CD4-positive, alpha-beta T cell treated with Interferon alpha-2 for 1 hour (primary cell): ENCODE results near the gene RAD51.
A peak's percentile ranks its signal among the peaks of the same experiment; 100 is the strongest.
"Not testable (repeated sequence)": the region's sequence is repeated elsewhere in the genome, so short reads cannot be mapped to it uniquely, and the experiment has no call there.

Experiments
- DNase-seq, 2 donors: peaks; one replicate each; pipeline ENCODE4 v3.0.0-alpha.2; 2020 to 2022

RAD51 gene

DNA sequence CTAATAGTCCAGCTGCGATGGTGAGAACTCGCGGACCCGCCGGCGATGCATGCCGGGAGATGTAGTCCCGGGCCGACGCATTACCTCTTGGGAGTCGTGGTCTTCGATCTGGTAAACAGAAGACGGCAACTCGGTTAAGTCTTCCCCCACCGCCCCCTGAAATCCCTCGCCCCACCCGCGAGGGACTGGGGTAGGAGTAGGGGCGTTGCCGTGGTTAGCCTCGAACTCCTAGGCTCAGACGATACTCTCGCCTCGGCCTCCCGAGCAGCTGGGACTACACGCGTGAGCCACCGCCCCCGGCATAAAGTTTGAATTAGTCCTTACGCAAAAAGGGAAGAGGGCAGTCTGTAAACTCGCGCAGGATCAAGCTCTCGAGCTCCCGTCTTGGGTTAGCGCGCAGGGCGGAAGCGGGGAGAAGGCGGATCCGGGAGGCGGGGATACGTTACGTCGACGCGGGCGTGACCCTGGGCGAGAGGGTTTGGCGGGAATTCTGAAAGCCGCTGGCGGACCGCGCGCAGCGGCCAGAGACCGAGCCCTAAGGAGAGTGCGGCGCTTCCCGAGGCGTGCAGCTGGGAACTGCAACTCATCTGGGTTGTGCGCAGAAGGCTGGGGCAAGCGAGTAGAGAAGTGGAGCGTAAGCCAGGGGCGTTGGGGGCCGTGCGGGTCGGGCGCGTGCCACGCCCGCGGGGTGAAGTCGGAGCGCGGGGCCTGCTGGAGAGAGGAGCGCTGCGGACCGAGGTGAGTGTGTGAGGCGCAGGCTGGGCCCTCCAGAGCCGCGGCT, at the start of gene RAD51:
RAD51 (plus strand) TSS at position 487 of the 781 bp plus-strand sequence. CDS start 3,585 bp downstream, outside the sequence.
- peak; percentile 93 for DNase-seq

- no peak for DNase-seq
Observed at GRCh38 chr15:40647523-40647922, 47.5 kb upstream of the RAD51 start.

DNA sequence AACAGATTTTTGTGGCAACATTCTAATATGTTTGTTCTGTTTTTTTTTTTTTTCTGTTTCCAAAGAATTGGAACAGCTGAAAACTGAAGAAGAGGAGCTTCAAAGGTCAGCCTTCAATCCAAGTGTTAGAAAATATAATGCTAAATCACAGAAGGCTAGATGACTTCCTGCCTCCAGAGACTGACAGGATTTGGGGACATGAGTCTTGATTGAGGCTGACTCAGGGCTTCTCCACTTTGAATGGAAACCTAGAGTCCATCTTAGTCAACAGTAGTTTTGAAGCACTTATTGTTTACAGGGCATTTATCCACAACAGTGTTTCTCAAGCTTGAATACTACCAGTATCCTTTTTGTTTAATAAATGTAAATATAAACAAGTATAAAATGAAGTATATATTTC, 44.5 kb upstream of the RAD51 start:
- no peak for DNase-seq

DNA sequence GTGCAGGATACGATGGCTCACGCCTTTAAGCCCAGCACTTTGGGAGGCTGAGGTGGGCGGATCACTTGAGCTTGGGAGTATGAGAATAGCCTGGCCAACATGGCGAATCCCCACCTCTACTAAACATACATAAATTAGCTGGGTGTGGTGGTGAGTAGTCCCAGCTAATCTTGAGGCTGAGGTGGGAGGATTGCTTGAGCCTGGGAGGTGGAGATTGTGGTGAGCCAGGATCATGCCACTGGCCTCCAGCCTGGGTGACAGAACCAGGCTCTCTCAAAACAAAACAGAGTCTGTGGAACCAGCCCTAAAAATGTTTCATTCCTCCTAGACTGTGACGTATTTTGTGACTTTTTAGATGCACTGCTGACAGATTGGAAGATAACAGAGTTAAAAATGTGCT, 34.3 kb upstream of the RAD51 start:
- no peak for DNase-seq

- no peak for DNase-seq
Observed at GRCh38 chr15:40664909-40665308, 30.1 kb upstream of the RAD51 start.

DNA sequence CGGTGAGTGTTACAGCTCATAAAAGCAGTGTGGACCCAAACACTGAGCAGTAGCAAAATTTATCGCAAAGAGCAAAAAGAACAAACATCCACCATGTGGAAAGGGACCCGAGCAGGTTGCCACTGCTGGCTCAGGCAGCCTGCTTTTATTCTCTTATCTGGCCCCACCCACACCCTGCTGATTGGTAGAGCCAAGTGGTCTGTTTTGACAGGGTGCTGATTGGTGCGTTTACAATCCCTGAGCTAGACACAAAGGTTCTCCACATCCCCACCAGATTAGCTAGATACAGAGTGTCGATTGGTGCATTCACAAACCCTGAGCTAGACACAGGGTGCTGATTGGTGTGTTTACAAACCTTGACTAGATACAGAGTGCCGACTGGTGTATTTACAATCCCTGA, 18.7 kb upstream of the RAD51 start:
- DNase-seq, result not testable (repeated sequence)

GRCh38 chr15:40676906-40677305, 18.1 kb upstream of the RAD51 start:
- DNase-seq, result not testable (repeated sequence)

DNA sequence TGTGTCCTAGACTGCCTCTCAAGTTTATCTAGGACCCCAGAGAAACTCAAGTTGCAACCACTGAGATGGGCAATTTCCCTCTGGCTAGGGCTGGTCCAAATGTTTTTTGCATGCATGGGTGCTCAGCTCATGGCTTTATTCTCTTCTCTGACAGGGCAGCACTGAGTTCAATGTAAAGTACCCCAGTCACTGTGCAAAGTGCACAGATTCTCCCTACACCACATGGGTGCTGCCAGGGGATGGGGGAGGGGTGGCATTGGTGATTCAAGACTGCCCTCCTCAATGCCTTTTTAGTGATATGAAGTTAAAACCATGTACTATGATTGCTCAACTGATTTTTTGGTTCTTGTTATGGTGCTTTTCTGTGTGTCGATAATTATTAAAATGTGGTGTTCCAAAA, 14.8 kb upstream of the RAD51 start:
- DNase-seq, result no peak

DNA sequence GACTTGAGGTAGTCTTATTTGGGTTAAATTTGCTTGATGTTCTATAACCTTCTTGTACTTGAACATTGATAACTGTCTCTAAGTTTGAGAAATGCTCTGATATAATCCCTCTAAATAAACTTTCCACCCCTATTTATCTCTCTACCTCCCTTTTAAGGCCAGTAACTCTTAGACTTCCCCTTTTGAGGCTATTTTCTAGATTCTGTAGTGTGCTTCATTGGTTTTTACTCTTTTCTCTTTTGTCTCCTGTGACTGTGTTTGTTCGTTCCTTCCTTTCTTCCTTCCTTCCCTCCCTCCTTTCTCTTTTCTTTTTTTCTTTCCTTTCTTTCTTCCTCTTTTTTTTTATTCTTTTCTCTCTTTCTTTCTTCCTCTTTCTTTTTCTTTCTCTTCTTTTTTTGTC, 14.0 kb upstream of the RAD51 start:
- not testable (repeated sequence) for DNase-seq

GRCh38 chr15:40684381-40684780, 10.6 kb upstream of the RAD51 start:
- DNase-seq, result no peak

GRCh38 chr15:40685376-40685775, 9.6 kb upstream of the RAD51 start:
- no peak for DNase-seq

DNA sequence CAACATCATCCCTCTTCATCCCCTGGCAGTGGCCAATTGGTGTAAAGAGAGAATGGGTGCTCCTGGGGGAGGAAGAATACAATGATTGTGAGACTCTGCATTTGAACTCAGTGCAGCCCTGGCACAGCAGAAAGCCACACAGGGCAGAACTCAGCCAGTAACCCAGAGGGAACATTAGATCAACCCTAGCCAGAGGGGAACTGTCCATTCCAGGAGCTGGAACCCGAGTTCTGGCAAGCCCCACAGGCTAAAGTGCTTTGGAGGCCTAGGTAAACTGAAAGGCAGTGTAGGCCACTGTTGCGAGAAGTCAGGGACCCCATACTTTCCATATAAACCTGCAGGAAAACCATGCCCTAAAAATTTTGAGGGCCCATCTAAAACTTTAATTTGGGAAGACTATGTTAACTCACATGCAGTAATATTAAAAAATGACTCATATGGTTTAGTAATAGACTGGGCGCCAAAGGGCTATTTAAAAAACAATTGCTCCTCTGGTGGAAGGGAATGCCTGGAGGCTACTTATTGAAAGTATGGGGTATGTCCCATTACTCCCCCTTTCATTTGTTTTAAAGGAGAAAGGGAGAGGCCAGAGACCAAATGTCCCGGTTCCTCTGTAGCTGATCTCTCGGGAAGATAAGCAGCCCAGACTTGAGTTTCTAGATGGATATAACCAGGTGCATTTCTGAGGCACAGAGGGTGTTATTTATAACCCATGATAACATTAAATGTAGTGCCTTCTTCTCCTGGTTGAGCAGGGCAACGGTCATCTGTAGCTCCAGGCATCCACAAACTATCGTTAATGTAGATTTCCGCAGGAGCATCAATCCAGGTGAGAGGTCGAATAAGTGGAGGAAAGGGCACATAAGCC, 5.8 kb upstream of the RAD51 start:
- no peak for DNase-seq

DNA sequence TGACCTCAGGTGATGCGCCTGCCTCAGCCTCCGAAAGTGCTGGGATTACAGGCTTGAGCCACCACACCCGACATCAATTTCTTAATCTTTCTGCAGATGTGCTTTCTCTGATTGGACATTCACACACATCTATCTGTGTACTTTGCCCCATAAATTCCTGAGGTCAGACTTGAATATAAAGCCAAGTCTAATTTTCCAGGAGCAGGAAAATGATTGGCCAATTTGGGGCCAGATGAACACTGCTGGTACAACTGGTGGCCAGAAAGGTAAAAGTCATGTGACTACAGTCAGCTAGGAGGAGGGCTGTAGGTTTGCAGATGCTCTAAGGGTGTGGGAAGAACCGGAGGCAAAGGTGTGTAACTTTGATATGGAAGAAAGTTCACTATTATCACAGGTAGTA, 3.2 kb upstream of the RAD51 start:
- DNase-seq, result no peak

DNA sequence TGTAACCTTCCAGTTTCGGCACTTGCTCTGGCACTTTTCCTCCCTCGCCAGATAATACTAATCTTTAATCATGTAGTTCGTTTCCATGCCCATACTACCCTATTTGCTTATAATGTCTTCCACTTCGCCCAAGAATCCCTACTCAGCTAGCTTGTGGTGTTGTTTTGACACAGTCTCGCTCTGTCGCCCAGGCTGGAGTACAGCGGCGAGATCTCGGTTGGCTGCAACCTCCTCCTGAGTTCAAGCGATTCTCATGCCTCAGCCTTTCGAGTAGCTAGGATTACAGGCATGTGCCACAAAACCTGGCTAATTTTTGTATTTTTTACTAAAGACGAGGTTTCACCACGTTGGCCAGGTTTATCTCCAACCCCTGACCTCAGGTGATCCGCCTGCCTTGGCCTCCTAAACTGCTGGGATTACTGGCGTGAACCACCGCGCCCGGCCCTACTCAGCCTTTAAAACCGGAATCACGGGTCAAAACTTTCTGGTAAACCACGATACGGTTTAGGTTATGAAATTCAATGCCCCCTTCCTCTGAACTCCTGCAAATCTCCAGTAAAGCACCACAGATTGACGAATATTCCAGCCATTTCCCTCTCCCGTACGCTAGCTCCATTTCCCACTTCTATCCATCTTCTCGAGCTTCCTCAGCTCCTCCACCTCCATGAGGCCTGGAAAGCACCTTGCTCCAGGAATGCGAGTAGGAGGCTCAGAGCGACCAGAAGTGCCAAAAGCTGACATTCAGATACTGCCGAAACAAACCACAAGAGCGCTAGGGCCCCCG, 878 bp upstream of the RAD51 start:
- no peak for DNase-seq

DNA sequence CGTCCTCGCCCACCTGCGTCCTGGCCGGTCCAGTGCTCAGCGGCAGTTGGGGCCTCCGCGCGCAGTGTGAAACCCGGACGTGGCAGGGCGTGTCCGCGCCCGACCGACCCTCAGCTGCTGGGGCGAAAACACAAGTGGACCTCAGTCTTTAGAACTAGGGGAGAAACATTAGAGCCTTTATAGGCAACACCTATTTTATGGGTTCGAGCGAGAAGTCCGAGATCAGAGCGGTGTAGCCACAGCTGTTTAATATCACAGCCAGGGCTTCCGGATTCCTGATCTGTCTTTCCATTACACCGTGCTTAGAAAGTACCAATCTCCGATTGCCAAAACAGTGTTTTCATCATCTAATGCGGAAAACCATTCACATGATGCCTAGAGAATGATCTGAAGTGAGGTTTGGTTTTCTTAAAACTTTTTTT, 506 bp downstream of the RAD51 start:
- peak in 1 of 2 donors; percentile 34 for DNase-seq

DNA sequence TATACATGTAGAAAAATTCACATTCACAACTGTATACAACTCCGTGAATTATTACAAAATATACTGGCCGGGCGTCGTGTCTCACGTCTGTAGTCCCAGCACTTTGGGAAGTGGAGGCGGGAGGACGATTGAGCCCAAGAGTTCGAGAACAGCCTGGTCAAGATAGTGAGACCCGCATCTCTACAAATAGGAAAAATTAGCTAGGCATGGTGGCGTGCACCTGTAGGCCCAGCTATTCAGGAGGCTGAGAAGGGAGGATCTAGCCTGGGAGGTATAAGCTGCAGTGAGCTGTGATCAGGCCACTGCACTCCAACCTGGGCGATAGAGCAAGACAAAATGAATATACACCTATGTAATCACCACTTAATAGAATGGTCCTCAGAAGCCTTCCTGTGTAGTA, 1.3 kb downstream of the RAD51 start:
- no peak for DNase-seq

GRCh38 chr15:40697916-40698315, 2.9 kb downstream of the RAD51 start:
- DNase-seq, result no peak

DNA sequence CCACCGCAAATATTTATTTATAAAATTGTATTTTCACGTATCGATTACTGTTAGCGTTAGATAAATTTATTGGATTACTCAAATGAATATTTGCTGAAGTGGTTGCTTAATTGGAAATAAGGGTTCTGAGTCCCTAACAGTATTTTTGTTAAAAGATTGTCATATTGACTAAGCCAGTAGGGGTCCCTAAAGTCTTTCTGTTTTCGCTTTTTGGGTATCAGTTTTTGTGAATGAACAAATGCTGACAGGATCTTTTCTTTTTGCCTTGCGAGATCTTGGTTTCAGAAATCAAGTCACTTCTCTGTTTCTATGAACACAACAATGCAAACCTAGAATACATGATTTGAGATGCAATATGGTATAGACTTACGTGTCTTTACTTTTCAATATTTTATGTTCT, 7.1 kb downstream of the RAD51 start:
- peak in 1 of 2 donors; percentile 57 for DNase-seq

GRCh38 chr15:40706121-40706520, 11.1 kb downstream of the RAD51 start:
- DNase-seq, result no peak

GRCh38 chr15:40714144-40714543, 19.2 kb downstream of the RAD51 start:
- no peak for DNase-seq

DNA sequence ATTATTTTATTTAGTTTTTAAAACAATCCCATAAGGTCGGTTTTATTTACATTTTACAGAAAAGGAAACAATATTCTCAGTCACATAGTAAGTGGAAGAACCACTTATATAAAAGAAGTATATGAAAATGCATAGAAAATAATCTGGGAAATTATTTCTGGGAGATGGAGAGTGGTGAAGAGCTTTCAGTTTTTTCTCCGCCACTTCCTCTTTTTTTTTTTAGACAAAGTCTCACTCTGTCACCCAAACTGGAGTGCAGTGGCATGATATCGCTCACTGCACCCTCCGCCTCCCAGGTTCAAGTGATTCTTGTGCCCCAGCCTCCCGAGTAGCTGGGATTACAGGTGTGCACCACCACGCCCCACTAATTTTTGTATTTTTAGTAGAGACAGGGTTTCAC, 21.2 kb downstream of the RAD51 start:
- DNase-seq, result no peak

DNA sequence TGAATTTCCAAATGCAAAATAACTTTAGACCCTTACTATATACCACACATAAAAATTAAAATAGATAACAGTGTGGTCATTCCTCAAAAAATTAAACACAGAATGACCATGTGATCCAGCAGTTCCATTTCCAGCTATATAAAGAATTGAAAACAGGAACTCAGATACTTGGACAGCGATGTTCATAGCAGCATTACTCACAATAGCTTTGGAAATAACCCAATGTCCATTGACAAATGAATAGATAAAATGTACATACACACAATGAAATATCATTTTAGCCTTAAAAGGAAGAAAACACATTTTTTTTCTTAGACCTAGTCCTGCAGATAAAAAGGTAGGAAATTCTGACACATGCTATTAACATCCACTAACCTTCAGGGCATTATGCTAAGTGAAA, 26.7 kb downstream of the RAD51 start:
- DNase-seq, result no peak

GRCh38 chr15:40722354-40722753, 27.4 kb downstream of the RAD51 start:
- DNase-seq, result no peak
